GM18868 (cell line): ENCODE results near the gene DENND1B.

Source experiments
- ATAC-seq: cut with Tn5 transposase; IDR thresholded peaks from one replicate; pipeline ENCODE4 v1.9.1; 2021; ENCODE audit warnings: mild to moderate bottlenecking, moderate library complexity; ENCODE audit not compliant: unreplicated experiment

DENND1B gene

GRCh38 chr1:197686702-197687355, 88.5 kb downstream of the DENND1B start:
- ATAC-seq = no peak

- ATAC-seq = no peak
Measured at GRCh38 chr1:197686231-197686630, 89.0 kb downstream of the DENND1B start.

GRCh38 chr1:197685785-197686184, 89.5 kb downstream of the DENND1B start:
- ATAC-seq = no peak

DNA sequence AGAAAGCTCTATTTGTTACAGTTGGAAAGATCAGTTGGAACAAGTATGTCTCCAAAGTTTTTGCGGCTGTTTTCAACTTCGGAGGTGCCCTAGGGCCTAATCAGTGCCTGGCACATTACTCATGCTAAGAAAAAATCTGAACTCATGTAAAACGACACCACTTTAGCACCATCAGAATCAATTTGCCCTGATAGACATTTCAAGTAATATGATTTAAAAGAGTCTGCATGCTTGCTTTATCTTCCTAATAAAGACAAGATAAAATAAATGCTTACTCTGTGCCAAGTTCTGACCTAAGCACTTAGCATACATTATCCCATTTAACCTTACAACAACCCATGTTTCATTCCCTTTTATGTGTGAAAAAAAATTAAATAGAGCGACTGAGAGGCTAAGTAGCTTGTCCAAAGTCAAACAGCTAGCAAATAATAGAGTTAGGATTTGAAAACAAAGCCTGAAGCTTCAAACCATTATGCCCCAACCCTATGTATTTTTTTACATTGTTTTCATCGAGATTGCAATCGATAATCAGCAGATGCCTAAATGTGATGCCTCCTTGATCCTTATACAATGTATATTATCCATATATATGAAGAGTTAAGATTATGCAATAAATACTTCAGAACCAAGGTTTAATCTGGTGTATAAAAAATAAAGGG, 91.3 kb downstream of the DENND1B start:
- no peak for ATAC-seq

- no peak for ATAC-seq
Measured at GRCh38 chr1:197683280-197683679, 92.0 kb downstream of the DENND1B start.

- ATAC-seq = no peak
Measured at GRCh38 chr1:197680311-197680710, 95.0 kb downstream of the DENND1B start.

- no peak for ATAC-seq
Measured at GRCh38 chr1:197677752-197678295, 97.5 kb downstream of the DENND1B start.

- no peak for ATAC-seq
Measured at GRCh38 chr1:197677313-197677712, 98.0 kb downstream of the DENND1B start.

DNA sequence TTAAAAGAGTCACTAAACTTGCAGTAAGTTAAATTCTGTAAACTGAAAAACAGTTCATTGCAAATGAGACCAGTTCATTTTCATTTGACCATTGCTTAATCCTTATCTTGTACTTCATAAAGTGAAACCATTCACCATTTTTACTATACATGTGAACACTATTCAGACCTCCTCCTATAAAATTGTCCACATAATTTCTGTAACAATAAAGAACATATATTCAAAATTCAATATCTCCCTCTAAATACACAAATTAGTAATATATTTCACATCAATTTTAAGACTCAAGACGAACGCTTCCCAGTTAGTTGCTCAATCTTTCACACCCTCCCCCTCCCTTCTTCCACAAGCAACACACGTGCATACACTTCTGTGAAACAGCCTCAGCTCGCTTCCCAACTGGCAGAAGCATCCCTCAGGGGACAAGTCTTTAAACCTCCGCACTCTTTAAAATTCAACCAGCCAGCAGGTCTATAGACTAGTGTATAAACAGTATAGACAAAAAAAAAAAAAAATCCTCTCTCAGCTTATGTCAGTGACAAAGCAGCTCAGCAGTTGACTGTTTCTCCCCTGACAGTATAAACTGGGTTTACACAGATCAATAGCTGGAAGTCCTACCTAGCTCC, 99.6 kb downstream of the DENND1B start:
- no peak for ATAC-seq

DNA sequence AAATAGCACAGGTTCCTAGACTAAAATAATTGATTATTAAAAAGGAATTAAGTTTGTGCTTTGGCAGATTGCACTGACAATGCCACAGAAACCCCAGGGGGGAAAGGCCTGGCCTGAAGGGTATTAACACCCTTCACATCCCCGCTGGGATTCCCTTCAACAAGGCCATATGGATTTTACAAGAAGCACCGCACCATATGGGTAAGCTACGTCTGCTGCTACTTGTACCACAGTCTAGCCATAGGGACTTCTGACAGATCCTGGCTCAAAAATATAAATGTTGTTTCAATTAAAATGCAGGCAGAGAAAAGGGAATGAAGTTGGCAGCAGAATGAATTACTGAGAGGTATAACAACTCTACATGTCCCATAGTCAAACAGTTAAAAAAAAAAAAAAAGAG, 101.0 kb downstream of the DENND1B start:
- no peak for ATAC-seq

DNA sequence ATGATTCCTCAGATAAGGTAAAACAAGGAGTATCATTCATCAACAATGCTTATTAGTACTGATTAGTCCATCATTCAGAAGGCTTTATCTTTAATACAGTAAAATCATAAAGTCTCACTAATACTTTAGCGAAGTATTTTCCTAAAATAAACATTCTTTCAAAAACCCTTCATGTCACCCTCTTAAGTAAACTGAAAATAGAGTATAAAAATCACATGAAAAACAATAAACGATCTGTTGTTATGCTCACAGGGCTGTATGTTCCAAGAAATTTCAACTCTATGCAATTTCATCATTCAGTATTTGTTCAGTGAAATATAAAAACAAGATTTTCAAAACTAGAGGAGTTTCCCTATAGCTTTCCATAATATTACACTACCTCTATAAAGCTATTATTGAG, 102.0 kb downstream of the DENND1B start:
- no peak for ATAC-seq

DNA sequence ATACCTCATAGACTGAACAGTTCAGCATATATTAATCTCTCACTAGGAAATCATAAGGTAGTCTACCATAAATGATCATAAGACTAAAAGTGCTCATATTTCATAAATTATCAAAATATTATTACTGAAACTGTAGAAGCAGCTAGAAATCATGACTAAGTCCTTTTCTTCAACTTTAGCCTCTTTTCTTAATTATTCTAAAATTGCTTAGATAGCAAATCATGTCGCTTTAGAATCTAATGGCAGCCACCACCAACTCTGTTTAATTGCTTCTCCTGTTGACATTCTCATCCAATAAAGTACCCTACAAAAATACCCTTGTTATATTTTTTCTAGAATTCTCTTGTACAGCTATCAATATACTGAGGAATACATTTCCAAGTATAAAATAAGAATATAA, 102.9 kb downstream of the DENND1B start:
- ATAC-seq = no peak

DNA sequence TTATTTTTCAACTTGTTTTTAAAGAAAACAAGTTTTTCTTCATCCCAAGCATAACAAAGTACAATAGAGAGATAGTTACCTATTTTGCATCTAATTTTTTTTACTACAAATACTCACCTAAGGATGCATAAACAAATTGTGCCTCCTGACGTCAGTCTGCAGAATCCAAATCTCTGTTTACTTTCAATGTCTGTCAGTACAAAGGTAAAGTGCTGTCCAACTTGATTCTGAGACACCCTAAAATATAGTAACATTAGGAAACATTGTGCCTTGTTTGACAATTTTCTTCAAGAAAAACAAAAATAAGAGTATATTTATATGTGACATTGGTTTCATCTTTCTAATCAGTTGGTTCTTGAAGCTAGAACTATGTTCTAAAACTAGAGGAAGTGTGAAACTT, 103.4 kb downstream of the DENND1B start:
- no peak for ATAC-seq

DNA sequence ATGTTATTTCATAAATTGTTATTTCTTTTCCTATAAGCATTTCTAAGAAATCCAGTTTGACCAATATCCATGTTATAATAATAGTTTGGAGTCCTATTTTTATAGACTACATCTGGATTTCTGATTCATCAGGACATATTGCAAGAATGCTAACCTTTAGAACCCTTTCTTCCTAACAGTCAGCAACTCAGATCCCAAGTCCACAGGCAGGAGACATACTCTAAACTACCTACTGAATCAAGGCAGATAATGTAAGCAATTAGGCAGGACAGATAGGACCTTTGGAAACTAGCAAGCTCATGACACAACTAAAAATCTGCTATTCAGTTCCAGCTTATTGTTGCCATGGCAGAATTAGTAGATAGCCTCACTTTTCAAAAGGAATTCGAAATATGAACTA, 104.1 kb downstream of the DENND1B start:
- no peak for ATAC-seq

GRCh38 chr1:197666769-197667285, 108.5 kb downstream of the DENND1B start:
- no peak for ATAC-seq

DNA sequence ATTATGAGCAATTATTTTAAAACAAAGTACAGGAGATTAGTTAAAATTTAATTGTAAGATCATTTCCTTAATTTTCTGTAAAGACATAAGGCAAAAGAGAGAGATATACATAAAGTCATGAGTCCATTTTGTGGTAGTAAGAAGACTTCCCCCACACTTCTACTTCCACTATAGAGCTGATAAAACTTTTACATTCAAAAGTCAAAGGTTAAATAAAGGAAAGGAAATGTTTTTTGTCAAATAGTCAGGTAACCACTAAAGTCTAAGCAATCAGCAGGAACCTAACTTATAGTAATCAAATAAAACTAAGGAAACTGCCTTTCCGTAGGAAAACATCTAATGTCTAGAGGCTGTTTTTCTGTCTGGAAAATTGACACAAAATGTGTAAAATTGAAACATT, 110.9 kb downstream of the DENND1B start:
- no peak for ATAC-seq

DNA sequence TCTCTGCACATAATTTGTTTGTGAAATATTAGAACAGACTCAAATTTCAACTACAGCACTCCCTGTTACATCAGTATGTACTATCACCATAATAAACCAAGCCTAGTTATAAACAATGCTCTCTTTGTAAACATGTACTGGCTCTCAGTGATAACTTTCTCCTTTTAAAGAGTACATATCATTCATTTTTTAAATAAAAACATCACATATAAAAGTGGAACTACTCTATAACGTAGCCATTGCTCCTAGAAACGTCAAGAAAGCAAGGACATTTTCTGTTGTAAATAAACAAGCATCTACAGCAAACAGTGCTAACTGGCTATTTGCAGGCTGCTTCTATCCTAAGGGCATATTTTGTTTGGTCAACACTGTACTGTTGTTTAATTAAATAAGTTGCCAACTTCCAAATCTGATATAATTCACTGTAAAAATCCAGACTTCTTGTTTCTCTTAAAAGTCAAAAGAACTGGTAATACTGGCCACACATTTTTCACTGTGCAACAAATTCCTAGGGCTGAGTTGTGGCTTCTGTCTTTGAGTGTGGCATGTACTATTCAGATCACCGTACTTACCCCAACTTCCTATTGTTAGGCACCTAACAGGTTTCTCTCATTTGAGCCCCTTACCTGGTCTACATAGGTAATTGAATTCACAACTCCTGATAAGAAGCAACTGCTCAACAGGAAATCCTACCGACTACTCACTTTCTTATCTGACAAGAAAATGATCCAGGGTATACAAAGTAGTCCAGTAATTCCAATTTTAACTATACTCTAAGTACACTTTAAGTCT, 111.9 kb downstream of the DENND1B start:
- no peak for ATAC-seq

- ATAC-seq = no peak
Measured at GRCh38 chr1:197660389-197660788, 114.9 kb downstream of the DENND1B start.

- no peak for ATAC-seq
Measured at GRCh38 chr1:197659171-197659570, 116.1 kb downstream of the DENND1B start.

DNA sequence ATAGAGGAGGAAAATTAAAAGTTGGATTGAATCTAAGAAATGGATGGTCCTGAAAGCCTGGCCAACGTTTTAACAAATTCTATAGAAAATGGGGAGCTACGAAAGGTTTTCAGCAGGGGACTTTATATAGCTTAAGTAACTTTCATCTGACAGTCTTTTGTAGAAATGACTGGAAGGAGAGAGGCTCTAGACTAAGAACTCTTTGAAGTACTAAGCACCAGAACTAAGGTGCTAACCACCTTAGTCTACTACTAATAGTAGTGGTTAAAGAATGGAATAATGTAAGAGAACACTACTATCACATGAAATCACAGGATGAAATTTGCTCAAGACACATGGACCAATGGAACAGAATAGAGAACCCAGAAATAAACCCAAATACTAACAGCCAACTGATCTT, 126.1 kb downstream of the DENND1B start:
- ATAC-seq = no peak

GRCh38 chr1:197638316-197638715, 137.0 kb downstream of the DENND1B start:
- ATAC-seq = peak; percentile 81
